Activated naive CD4-positive, alpha-beta T cell treated with anti-CD3 and anti-CD28 coated beads, Interleukin-2, amount 50 U/mL, for 24 hours (primary cell): ENCODE data around the gene CCL21.

Experiments
- H3K27ac Mint-ChIP-seq: one replicate; pipeline ENCODE4 v1.8.0; 2021; ENCODE audit warnings: mild to moderate bottlenecking, mixed read lengths
- H3K27me3 Mint-ChIP-seq: one replicate; pipeline ENCODE4 v1.8.0; 2021; ENCODE audit warnings: mixed read lengths
- H3K36me3 Mint-ChIP-seq: one replicate; pipeline ENCODE4 v1.8.0; 2021; ENCODE audit warnings: mixed read lengths
- H3K4me1 Mint-ChIP-seq: one replicate; pipeline ENCODE4 v1.8.0; 2021; ENCODE audit warnings: mixed read lengths
- H3K4me3 Mint-ChIP-seq: one replicate; pipeline ENCODE4 v1.8.0; 2021; ENCODE audit warnings: mild to moderate bottlenecking, mixed read lengths
- H3K9me3 Mint-ChIP-seq: one replicate; pipeline ENCODE4 v1.8.0; 2021; ENCODE audit warnings: mixed read lengths

Gene CCL21

DNA sequence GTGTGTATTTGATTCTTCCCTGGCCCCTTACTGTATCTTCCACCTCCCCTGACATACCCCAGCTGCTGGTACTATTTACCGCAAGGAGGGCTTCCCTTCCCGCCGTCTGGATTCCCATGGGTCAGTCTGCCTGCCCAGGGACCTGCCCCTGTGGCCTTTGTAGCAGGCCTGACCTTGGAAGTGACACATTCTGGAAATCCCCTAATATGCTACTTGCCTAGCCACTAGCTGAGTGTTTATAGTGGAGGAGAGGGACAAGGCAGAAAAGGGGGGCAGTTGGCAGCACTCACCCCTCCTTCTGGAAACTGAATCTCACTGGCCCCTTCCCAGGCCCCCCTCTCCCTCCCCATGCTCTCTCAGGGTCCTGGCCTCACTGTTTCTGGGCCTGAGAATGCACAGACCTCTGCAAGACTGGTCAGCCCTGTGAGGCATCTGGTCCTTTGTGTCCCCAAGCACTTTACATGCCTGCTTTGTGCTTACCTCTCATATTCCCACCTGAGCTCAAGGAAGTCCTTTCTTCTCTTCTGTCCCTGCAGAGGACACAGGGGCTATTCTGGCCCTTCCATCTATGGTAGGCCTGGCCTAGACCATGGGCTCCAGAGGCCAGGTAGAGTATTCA is 8.2 kb upstream of the CCL21 start:
- Mint-ChIP-seq H3K9me3 (no peaks in the 10 kb centered on the region), H3K36me3 (no peaks in the 10 kb centered on the region), H3K27ac (no peak overlapping the region), H3K4me3 (no peak overlapping the region), H3K4me1 (no peaks in the 10 kb centered on the region), H3K27me3 (peaks cover 1% of the 10 kb centered on the region)

DNA sequence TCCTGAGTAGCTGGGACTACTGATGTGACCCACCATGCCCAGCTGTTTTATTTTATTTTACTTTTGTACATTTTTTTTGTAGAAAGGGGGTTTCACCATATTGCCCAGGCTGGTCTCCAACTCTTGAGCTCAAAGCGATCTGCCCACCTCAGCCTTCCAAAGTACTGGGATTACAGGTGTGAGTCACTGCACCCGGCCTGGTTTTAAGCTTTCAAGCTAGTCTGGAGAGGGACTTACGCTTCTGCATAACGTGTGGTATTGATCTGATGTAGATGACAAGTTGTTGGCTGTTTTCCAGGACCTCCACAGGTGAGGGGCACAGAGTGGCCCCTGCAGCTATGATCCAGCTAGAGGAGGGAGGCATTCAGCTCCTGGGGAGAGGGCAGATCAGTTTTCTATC is 6.8 kb upstream of the CCL21 start:
- no peak overlapping the region for H3K27ac Mint-ChIP-seq
- H3K4me3 Mint-ChIP-seq: no peak overlapping the region
- H3K36me3 Mint-ChIP-seq: no peaks in the 10 kb centered on the region
- no peaks in the 10 kb centered on the region for H3K4me1 Mint-ChIP-seq
- H3K27me3 Mint-ChIP-seq: peaks cover 1% of the 10 kb centered on the region
- no peaks in the 10 kb centered on the region for H3K9me3 Mint-ChIP-seq

DNA sequence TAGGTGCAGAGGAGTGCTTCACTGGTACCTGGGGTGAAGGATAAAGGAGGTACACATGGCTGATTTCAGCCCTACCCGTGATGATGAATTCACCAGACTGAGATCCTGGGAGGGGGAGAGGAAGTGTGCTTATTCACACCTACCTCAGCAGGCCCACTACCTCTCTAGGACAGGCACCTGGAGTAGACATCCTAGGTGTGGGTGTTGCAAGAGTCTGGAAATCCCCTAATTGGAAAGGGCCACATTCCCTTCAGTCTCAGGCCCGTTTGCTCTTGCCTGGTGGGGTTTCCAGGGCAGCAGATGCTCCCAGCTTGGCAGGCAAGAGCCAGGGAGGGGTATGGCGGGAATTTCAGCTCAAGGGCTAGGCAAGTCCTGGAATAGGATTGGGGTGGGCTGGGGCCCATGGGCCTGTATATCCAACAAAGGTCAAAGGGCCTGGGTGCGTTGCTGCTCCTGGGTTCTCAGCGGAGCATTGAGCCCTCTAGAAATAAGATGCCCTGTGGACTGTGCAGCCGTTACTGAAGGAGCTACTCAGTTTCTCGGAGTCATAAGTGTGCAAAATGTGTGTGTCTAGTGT is 5.8 kb upstream of the CCL21 start:
- Mint-ChIP-seq H3K4me1 (no peaks in the 10 kb centered on the region), H3K4me3 (no peak overlapping the region), H3K27ac (no peak overlapping the region), H3K36me3 (no peaks in the 10 kb centered on the region), H3K27me3 (peaks cover 1% of the 10 kb centered on the region), H3K9me3 (no peaks in the 10 kb centered on the region)

DNA sequence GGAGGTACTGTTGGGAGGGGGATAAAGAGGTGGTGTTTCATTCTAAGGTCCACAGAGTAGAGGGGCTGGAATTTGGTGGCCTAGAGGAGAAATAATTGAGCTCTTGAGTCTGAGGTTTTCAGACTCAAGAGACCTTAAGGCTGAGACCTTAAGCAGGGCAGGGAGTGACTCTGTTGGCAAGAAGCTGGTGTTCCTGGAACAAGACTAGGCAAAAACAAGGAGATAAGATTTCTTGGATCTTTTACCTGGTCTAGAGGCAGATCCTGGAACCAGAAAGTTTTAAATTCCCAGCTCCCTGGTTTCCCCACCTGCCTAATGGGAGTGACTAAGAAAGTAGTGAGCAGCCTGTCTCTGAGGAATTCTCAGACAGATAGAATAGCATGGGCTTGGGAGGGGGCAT is 4.1 kb upstream of the CCL21 start:
- H3K36me3 Mint-ChIP-seq: no peaks in the 10 kb centered on the region
- no peaks in the 10 kb centered on the region for H3K4me1 Mint-ChIP-seq
- H3K27ac Mint-ChIP-seq: no peak overlapping the region
- H3K9me3 Mint-ChIP-seq: no peaks in the 10 kb centered on the region
- peaks cover 1% of the 10 kb centered on the region for H3K27me3 Mint-ChIP-seq
- H3K4me3 Mint-ChIP-seq: no peak overlapping the region

DNA sequence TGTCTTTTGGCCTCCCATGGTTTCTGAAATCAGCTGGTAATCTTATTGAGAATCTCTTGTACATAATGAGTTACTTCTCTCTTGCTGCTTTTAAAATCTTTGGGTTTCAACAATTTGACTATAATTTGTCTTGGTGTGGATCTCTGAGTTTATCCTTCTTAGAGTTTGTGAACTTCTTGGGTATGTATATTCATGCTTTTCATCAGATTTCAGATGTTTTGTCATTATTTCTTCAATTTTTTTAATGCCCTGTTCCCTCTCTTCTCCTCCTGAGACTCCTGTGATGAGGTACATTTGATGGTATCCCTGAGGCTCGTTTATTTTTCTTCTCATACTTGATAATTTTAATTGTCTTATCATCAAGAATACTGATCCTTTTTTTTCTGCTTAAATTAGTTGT is 2.2 kb upstream of the CCL21 start:
- H3K4me3 Mint-ChIP-seq: no peak overlapping the region
- no peaks in the 10 kb centered on the region for H3K9me3 Mint-ChIP-seq
- H3K27me3 Mint-ChIP-seq: no peaks in the 10 kb centered on the region
- H3K36me3 Mint-ChIP-seq: no peaks in the 10 kb centered on the region
- H3K4me1 Mint-ChIP-seq: no peaks in the 10 kb centered on the region
- H3K27ac Mint-ChIP-seq: no peak overlapping the region

DNA sequence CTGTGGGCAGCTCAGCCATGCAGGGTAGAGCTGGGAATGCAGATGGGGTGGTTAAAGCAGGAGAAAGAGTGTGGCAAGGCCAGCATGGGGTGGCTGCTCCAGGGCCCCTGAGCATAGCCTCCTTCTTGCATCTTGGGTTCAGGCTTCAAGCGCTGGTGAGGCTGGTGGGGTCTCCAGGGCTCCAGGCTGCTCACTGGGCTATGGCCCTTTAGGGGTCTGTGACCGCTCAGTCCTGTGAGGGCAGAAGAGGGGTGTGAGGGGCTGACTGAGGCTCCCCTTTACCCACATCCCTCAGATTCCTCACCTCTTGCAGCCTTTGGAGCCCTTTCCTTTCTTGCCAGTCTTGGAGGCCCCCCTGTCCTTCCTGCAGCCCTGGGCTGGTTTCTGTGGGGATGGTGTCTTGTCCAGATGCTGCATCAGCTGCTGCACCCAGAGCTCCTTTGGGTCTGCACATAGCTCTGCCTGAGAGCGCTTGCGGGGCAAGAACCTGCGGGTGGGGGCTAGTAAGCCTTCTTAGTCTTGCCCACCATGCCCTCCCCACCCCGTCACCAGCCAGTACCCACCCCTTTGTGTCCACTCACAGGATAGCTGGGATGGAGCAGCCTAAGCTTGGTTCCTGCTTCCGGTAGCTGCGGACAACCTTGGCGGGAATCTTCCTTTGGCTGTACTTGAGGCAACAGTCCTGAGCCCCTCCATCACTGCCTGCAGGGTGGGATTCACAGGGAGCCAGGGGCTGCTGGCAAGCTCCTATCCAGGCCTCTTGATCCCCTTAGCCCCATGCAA is 549 bp downstream of the CCL21 start:
- no peaks in the 10 kb centered on the region for H3K9me3 Mint-ChIP-seq
- H3K27me3 Mint-ChIP-seq: no peaks in the 10 kb centered on the region
- H3K4me3 Mint-ChIP-seq: no peak overlapping the region
- H3K27ac Mint-ChIP-seq: no peak overlapping the region
- no peaks in the 10 kb centered on the region for H3K4me1 Mint-ChIP-seq
- H3K36me3 Mint-ChIP-seq: no peaks in the 10 kb centered on the region

DNA sequence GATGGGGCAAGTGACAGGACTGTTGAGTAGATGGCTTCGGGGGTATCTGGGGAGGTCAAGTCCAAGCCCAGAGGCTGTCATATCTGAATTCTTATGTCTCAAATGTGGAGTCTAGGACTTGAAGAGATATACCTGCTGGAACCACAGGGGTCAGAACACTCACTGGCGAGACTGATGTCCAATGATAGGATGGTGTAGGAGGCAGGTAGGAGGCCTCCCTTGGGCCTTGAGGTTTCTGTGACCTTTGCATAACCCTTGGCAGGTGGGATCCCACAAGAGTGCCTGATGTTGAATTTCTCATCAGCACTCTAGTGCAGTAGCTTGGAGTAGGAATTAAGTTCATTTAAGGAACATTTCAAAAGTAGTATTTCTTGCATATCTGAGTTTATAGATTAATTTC is 2.8 kb downstream of the CCL21 start:
- Mint-ChIP-seq H3K36me3 (no peaks in the 10 kb centered on the region), H3K4me1 (peaks cover under 1% of the 10 kb centered on the region), H3K27ac (no peak overlapping the region), H3K27me3 (no peaks in the 10 kb centered on the region), H3K4me3 (no peak overlapping the region), H3K9me3 (no peaks in the 10 kb centered on the region)

DNA sequence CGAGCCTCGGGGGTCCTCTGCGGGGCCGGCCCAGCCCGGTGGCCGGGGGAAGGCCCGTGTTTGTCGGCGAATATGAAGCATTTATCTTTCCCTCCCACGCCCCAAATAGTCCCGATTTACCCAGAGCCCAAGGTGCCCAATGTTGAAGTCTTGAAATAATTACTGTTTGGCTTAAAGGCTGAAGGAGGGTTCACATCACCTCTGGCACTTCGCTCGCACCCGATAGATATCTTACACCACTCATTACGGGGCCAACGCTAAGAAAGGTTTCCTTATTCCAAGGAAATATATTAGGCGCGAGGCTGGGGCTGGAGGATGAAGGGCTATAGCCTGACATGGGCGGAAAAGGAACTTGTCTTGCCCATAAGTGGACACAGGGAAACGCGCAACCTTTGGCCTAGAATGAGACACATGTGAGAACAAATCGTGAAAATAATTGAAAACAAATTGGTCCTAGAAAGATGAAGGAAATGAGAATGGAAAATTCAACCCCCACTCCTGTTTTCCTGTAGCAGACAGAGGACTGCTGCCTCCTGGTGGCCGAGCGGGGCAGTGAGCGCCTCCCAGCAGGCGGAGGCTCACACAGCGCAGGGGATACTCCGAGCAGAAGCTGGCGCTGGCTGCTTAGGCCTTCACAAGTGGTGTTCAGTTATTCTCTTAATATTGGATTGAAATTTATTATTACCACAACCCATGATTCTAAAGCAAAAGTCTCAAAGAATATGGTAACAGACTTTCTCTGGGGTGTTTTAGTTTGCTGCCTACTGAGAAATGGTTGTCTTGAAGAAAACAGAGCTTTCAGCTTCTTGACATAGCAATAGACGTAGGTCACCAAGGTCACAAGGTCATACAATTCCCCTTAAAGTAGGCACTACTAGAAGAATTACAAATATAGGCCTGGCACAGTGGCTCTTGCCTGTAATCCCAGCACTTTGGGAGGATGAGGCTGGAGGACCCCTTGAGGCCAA is 7.9 kb downstream of the CCL21 start:
- H3K27ac Mint-ChIP-seq: peak overlapping the region; percentile 24
- H3K4me1 Mint-ChIP-seq: peaks cover 10% of the 10 kb centered on the region
- peaks cover 3% of the 10 kb centered on the region for H3K27me3 Mint-ChIP-seq
- no peaks in the 10 kb centered on the region for H3K9me3 Mint-ChIP-seq
- no peaks in the 10 kb centered on the region for H3K36me3 Mint-ChIP-seq
- peak overlapping the region; percentile 73 for H3K4me3 Mint-ChIP-seq

DNA sequence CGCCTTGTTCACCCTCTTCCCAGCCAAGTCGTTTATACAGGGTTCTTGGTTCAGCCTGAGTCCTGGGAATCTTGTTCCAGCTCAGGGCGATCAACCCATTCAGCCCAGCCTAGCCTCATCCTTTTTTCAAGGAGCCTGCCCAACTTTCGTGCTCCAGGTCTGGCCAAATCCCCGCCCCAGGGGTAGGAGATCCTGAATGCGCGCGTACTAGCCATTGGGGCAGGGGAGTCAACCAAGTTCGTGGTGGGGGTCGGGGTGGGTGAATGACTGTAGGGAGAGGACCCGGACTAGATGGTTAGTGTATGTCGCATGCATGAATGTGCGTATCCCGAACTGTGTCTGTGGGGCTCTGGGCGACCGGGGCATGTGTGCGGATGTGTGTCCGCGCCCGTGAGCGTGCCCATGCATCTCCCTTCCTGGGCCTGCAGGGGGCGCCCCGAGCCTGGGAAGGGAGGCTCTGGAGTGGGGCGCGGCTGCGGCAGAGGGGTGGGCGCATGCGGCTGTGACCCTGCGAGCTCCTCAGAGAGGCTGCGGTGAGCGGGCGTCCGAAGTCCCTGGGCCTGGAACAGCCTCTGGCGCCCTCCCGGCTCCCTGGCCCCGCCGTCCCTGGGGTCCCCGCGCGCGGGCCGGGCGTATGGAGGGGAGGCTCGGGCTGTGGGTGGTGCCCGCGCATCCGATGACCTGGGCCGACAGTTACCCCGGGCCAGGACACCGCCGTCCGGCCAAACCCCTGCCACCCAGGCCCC is 8.7 kb downstream of the CCL21 start:
- H3K27me3 Mint-ChIP-seq: peaks cover 3% of the 10 kb centered on the region
- no peaks in the 10 kb centered on the region for H3K9me3 Mint-ChIP-seq
- H3K36me3 Mint-ChIP-seq: no peaks in the 10 kb centered on the region
- no peak overlapping the region for H3K27ac Mint-ChIP-seq
- peak overlapping the region; percentile 27 for H3K4me3 Mint-ChIP-seq
- peaks cover 10% of the 10 kb centered on the region for H3K4me1 Mint-ChIP-seq

DNA sequence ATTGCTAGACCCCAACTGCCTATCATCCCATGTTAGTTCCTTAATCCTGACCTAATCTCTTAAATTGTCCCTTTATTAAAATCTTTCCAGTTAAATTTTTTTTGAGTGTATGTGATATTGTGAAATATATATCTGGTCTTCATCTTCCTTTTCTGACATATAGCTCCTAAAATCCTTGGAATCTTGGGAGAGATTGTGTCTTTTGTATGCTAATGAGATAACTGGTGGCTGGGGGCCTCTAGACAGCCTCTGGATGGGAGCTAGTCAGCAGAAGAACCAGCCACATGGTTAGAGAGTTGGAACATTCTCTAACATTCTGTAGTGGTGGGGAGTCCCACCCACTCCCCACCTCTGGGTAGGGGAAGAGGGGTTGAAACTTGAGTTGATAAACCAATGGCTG is 15.1 kb downstream of the CCL21 start:
- Mint-ChIP-seq H3K27ac (no peak overlapping the region), H3K9me3 (no peaks in the 10 kb centered on the region), H3K27me3 (no peaks in the 10 kb centered on the region), H3K4me3 (no peak overlapping the region), H3K4me1 (no peaks in the 10 kb centered on the region), H3K36me3 (no peaks in the 10 kb centered on the region)

DNA sequence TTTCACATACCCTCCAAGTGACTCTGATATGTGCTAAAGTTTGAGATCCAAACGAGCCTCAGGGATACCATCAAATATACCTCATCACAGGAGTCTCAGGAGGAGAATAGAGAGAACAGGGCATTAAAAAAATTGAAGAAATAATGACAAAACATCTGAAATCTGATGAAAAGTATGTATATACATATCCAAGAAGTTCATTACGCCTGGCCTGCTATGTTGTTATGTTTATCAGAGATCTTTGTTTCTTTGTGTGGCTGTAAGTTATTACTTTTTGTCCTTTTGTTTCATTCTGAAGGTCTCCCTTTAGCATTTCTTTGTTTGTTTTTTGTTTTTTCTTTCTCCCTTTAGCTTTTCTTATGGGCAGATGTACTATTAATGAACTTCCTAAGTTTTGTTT is 16.4 kb downstream of the CCL21 start:
- H3K27me3 Mint-ChIP-seq: no peaks in the 10 kb centered on the region
- no peaks in the 10 kb centered on the region for H3K4me1 Mint-ChIP-seq
- no peak overlapping the region for H3K27ac Mint-ChIP-seq
- H3K9me3 Mint-ChIP-seq: no peaks in the 10 kb centered on the region
- no peaks in the 10 kb centered on the region for H3K36me3 Mint-ChIP-seq
- no peak overlapping the region for H3K4me3 Mint-ChIP-seq

DNA sequence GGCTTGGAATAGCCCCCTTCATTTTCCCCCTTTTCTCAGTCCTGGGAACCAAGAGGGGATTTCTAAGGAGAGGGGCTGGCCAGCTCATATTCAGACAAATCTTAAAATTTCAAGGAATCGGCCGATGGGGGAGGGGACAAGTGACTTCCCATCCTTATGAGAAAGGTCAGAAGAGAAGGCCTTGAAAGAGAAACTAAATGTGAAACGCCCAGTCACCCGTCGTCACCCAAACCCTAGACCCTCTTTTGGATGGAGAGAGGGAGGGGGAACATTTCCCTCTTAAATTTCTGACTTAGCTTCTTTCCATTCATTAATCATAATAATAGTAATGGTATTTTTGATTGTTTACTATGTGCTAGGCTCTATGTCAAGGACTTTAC is 18.0 kb downstream of the CCL21 start:
- no peaks in the 10 kb centered on the region for H3K36me3 Mint-ChIP-seq

DNA sequence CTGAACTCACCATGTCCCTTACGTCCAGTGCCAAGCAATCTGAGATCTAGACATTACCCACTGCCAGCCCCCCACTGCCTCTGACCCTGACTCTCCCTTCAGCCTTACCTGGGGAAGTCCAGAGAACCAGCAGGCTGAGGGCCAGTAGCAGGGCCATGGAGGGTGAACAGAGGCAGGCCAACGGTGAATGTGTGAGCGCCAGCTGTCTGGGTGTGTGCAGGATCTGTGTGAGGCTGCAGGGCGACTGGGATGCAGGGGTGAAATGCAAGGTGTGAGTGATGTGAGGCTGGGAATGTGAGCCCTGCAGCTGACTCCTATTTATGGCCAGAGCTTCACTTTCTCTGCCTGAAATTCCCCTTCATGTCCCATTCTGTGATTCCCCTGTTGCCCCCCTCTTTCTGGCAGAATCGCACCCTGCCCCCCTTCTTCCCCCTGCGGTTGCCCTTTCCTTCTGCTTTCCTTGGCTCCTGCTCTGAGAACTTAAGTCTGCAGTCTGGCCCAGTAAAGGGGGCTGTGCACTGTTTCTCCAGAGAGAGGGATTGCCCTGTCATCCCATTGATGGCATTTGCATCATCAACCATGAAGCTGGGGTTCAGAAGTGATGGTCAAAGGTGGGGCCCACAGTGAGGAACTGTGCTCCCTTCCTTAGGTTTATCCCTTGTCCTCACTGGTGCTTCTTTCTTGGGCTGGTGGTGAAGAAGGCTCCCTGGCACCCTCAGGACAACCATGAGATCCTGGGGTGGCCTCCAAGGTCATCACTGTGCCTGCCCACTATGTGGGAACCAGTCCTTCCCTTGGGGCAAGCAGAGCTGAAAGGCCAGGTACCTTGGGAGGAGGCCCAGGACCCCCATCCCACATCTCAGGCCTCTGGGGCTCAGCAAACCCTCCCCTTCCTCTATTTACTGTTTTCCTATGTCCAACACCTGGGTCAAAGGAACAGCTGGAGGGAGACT is 18.7 kb downstream of the CCL21 start, which contains the start of gene CCL19:
TSS of gene CCL19 (minus strand) at position 294 of the 953 bp plus-strand sequence. CDS start at position 157, 137 bp downstream.
- Mint-ChIP-seq H3K27ac (no peak within 1 kb of the TSS), H3K36me3 (no peaks in the 10 kb centered on the region), H3K4me3 (no peak within 1 kb of the TSS), H3K4me1 (no peaks in the 10 kb centered on the region), H3K9me3 (no peaks in the 10 kb centered on the region), H3K27me3 (no peaks in the 10 kb centered on the region)

More for the DNA sequence above, 18.0 kb downstream of the CCL21 start:
- H3K4me3 Mint-ChIP-seq: no peak overlapping the region
- no peaks in the 10 kb centered on the region for H3K9me3 Mint-ChIP-seq
- H3K27ac Mint-ChIP-seq: no peak overlapping the region
- no peaks in the 10 kb centered on the region for H3K4me1 Mint-ChIP-seq
- H3K27me3 Mint-ChIP-seq: no peaks in the 10 kb centered on the region

DNA sequence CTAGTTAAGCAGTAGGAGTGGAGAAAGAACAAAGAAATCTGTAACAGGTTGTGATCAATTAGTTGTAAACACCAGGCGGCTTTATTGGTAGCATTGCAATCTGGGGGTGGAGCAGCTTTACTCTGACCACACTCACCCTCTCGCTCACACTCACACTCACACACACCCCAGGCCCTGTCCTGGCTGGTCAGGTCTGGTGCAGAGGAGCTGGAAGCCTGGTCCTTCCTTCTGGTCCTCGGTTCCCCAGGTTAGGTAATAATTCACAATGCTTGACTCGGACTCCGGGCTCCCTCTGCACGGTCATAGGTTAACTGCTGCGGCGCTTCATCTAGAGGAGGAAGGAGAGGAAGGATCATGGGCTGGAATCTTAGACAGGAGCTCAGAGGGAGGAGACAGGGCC is 20.4 kb downstream of the CCL21 start:
- Mint-ChIP-seq H3K4me1 (no peaks in the 10 kb centered on the region), H3K27ac (no peak overlapping the region), H3K4me3 (no peak overlapping the region), H3K36me3 (no peaks in the 10 kb centered on the region), H3K9me3 (no peaks in the 10 kb centered on the region), H3K27me3 (no peaks in the 10 kb centered on the region)
